HL-60/S4 treated with retinoic acid at 250 ng/mL for 4 days and 3 days (cell line): Measurements from ENCODE around the gene NRP2.

Experiments
- in situ Hi-C: fragments of 300-500 bp; cut with MboI; formaldehyde crosslinking; loops from 2 replicates; pipeline ENCODE4 v1.7.0; 2022; ENCODE audit warnings: low sequenced_read_pairs

NRP2 gene

DNA sequence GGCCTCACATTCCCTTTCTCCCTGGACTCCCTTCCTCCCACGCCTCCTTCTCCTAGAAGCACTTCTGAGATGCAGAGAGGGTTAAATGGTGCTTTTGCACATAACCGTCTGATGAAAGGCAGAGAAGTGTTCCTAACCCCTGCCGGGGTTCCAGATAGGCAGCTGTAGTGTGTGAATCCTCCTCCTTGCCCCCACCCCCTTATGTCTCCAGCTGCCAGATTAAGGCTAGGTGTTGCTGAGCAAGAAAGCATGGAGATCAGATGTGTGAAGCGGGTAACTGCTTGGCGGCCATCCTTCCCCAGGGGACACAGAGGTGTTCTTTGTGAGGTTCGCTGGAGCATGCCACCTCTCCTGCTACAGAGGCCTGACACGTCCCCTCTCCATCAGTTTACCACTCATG, 88.3 kb downstream of the NRP2 start:
- in situ Hi-C loops, result no loop called here

DNA sequence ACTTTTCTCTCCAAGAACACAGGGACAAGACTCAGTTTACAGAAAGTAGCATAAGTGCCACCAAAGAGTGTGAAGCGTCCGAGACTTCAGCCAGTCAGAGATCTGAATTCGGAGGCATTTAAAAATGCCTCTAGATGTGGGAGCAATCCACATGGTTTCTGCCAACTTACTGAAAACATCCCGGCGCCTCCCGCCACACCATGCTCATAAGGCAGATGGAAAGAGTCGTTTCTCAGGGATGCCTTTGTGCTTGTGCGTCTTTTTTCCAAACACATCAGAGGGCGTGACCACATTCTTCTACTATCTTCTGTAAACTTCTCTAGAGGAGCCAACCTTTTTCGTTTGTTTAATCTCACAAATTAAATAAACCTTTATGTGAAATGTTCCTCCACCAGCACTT, 88.7 kb downstream of the NRP2 start:
- in situ Hi-C loops, result no loop called here

DNA sequence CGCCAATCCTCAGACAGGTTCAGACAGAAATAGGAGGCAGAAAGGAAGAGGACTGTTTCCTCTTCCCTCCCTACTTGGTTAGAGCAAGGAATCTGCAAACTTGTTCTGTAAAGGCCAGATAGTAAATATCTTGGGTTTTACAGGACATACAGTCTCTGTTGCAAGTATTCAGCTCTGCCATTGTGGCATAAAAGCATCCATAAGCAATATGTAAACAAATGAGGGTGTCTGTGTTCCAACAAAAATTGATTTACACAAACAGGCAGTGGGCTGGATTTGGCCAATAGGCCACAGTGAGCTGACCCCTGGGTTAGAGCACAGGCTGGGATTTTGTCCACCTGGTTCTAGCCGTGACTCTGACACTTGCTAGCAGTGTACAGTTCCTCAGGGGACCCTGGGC, 89.4 kb downstream of the NRP2 start:
- in situ Hi-C loops, result no loop called here

DNA sequence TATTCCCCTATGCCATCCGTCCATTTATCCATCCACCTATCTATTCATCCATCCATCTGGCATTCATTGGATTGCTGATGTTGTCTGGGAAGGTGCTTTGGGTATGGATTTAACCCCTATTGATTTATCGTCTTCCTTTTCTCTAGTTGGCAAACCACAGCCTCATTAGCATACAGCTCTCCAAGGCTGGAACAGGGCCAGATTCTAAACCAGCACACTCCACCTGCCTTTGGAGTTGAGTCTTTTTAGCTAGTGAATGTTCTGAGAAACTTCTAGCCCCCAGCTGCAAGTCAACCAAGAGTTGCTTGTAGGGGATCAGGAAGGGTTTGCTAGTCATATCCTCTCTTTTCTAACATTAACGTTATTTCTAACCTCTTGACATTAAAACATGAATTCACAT, 90.7 kb downstream of the NRP2 start:
- in situ Hi-C loops, result no loop called here

DNA sequence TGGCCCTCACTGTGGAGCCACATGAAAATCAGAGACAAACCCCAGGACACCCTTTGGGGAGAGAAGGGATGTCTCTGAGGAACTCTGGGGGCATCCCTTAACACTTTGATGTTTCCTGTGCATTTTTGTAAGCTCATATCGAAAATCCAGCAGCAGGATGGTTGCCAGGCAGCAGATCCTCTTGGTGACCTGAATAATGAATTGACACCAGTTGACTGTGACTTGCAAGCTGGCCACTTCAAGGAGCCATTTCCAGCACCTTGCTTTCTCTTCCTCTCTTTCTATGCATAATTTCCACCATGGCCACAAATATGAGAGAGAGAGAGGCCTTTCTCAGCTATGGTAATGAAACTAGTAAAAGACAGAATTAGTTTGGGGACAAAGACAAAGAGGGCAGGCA, 91.7 kb downstream of the NRP2 start:
- in situ Hi-C loops, result no loop called here

DNA sequence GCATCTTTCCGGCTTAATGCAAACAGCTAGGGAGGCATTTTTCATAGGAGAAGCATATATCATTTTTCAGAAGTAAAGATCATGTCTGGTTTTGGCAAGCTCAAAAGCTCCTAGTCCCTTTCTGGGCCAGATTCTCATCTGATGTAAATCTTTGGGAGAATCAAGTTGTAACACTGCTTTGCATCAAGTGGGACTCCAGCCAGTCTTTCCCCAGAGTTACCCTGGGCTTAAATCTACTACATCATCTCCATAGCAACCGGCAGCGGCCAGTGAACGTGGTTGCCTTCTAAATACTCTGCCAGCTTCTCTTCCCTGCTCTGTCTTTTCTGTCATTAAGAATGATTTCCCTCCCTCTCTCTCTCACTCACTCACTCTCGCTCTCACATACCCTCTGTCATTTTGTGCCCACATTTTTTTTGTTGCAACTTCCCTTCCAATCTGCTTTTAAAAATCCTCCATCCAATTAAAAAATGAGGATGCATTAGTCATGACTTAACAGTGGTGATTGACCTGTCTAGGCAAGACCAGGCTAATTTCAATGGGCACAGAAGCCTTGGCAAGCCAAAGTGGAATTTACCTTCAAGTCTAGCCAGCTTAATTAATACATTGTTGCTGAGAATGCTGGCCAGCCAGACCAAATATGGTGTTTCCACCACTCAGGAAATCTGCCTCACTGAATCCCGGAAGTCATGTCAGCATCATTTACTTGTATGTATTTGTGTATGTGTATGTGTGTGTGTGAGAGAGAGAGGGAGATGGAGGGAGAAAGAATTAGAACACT, 93.0 kb downstream of the NRP2 start:
- in situ Hi-C loops, result no loop called here

DNA sequence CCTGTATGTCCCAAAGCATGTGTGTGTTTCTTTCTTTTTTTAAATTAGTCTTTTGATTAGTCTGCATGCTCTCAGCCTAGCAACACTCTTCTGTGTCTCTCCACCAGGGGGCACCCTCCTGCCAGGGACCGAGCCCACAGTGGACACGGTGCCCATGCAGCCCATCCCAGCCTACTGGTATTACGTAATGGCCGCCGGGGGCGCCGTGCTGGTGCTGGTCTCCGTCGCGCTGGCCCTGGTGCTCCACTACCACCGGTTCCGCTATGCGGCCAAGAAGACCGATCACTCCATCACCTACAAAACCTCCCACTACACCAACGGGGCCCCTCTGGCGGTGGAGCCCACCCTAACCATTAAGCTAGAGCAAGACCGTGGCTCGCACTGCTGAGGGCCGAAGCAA, 93.8 kb downstream of the NRP2 start:
- in situ Hi-C loops, result no loop called here

DNA sequence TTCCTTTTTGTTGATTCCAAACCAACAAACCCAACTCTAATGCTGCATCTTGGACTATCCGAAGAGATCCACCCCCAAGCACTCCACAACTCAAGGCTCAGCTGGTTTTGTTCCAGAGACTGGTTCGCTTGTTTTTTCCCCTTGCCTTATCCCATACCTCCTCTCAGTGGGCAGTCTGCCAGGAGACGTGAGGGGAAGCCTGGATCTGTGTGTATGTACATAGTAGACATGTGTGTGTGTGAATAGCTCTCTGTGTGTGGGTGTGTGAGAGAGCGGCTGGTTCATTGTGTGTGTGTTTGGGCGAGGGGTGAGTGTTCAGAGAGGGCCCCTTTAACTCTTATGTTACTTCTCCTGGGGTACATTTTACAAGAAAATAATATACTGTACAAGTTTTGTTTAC, 94.4 kb downstream of the NRP2 start:
- in situ Hi-C loops, result no loop called here

DNA sequence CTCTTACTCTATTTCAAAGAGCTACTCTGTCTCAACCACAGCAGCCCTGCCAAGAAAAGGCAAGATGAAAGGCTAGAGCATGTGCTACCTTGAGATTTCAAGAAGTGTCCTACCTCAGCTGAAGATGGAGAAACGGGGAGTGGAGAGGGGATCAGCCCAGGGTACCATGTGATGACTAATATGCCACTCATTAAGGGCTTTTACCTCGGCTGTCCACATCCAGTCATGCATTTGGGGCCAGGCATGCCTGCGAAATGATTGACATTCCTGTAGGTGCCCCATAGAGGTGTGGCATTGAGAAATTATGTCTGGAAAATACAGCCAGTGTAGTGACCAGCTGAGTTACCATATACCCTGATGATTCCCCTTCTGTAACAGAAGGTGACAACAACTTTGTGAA, 96.1 kb downstream of the NRP2 start:
- in situ Hi-C loops, result no loop called here

DNA sequence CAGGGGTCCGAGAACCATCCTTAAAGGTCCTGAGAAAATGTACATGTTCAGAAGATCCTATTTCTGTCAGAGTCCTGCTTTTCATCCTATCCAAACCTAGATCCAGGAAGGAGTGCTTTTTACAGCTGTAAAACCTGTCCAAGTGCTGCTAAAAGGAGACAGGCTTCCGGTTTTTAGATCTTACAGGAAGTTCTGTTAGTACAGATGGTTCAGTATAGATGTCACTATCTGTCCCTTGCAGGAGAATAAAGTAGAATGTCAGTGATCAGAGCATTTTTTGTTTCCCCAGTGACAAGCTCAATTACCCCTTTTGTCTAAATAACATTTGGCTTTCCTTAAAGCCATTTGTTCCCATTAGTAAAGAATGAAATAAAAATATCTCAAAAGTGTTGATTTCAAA, 98.3 kb downstream of the NRP2 start:
- in situ Hi-C loops, result no loop called here

DNA sequence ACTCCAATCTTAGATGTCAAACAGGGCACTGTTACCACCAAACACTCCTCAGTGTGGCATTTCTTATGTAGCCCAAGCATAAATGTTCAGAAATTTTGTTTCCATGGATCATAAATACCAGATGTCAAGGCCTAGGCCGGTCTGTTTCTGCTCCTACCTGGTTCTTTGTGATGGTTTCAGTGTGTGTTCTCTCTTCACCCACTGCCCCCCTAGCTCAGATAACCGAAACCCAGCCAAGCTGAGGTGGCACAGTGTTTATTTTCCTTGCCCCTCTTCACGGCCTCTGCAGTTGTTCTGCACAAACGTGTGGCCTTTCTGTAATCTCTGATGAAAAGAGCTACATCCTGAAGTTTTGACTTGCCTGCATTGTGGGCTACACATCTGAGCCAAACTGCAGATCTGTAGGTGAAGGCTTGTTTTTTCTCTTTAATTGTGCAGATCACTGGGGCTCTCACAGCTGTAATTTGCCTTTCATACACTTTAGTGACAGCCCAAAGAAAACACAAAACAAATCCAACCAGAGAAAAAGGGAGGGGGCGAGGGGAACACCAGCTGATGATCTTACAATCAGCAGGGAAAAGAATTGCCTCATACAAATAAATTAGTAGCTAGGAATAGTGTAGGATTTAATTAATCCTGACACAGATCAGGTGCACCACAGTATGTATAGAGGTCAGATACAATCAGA, 99.1 kb downstream of the NRP2 start:
- in situ Hi-C loops, result no loop called here

DNA sequence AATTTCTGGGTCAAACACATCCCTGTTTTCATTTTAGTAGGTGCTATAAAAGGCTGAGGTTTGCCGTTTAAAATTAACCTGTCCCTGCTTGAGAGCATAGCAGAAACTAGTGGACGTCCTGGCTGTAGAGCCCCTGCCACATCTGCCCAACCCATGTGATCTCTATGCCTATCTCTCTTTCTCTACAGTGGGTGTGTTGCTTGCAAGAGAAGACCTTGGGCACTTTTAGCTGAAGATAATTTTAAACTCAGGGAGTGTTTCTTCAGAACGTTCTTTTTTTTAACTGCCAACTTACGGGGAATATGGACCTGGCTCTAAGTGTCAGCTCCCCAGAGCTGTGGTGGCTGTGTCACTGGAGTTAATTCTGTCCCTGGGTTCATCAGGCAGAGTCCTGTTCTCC, 100.6 kb downstream of the NRP2 start:
- in situ Hi-C loops, result no loop called here

DNA sequence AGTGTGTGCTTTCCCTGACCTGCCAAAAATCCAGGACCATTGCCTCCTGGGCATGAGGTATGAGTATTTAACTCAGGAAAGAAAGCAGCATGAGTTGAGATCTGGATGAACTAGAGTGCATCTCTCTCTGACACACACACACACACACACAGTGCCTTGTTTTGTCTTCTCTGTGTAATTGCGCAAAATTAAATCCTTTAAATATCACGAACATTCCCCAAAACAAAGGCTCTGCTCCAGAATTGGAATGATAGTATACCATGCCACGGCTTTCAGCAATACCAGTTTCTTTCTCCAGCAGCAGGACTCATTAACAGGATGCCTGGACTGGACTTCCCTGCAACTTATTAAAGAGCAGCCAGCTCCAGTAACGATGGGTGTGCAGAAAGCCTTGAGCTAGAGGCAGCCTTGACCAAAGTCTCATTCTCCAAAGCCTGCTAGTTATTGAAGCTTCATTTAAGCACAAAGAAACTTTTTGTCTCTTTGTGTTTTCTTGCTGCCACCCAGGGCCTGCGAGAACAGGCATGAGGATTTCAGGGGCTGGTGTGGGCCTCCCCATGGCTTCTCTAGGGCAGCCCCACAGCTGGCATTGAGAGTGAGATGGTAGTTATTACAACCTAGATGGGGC, 101.7 kb downstream of the NRP2 start:
- in situ Hi-C loops, result no loop called here

DNA sequence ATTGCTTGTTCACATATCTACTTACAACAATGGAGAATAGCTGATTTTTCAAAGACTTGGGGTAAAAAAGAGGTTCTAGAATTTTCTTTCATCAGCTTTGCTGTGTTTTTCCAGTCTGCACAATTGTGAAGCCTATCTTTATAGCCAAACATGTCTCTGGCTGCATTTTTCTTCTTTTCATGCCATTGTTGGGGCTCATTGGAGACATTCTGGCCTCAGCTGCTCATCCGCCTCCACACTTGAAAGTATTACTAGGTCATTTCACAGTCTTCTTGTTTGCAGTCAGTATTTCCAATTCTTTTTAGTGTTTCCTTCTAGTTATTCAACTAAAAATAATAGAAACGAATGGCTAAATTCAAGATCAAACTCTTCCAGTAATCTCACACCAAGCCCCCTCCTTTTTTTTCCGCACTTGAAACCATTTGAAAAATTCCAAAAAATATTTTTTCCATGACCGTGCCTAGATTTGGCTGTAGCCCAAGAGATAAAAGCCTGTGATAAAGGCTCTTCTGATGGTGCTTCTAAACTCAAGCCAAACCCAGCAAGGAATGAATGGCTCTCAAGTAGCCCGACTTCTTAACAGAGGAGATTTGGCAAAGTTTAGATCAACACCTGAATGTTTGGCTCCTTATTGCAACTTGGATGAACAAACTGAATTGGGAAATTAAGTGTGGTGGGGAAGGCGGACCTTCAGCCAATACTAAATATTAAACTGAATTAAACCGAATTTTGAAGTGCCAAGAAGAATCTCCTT, 103.4 kb downstream of the NRP2 start:
- in situ Hi-C loops, result no loop called here

DNA sequence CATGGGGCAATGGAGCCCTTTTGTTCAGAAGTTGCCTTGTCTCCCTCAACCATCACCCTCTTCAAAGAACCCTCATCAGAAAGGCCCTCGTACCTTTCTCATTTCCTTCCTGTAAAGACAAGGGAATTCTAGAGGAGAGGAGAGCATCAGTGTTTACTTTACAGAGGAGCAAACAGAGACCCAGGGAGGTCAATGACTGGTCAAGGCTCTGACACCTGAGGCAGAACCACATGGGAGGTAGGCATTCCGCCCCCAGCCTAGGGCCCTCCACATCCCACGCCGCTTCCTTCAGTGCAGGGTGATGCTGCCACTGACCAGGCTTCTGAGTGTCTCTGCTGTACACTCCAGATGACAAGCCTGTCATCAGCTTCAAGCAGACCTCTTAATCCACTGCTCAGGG, 104.7 kb downstream of the NRP2 start:
- in situ Hi-C loops, result no loop called here

DNA sequence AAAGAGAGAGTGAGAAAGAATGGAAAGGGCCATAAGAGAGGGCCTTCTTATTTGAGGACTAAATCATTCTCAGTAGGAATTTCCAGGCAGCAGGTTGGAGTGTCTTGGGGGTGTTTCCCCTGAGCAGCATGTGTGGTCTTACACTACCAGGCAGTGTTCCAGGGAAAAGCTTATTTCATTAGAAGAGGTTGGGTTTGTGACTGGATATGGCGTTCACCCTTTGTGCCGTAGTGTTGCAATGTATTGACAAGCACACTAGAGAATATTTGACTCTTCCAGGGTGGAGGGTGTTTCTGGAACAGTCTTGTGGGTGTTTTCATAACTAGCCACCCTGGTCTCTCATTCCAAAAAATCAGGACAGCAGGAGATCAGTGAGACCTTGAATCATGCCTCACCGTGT, 105.5 kb downstream of the NRP2 start:
- in situ Hi-C loops, result no loop called here

DNA sequence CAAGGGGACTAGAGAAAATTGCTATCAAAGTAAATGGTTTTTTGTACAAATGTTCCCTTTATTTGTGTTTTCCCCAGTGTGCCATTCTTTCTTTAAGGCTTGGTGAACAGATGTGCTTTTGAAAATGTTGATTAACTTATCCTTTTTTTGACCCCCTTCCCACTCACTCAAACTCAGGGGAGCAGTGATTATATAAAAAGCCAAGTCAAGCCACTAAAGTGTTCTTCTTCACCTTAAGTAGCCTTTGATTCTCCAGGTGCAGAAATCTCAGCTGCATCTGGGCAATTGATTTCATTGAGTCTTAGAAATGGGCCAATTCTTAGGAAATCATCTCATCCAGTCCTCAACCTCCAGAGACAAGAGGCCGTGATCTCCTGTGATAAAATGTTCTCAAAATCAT, 107.6 kb downstream of the NRP2 start:
- in situ Hi-C loops, result no loop called here

DNA sequence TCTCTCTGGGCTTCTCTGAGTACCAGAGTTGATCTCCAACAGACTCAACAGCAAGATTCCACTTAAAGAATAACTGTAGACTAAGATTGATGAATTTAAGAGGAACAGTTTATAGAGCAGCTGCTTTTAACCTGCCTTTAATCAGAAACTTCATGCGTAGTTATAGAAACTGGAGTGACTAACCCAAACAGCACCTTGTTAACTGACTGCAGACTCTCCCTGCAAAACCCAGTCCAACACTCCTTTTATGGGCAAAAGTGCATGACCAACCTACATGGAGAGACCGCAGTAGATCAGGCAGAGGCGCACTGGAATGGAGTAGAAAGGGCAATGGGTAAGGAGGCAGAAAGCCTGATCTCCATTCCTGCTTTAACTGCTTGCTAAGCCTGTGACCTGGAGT, 110.6 kb downstream of the NRP2 start:
- in situ Hi-C loops, result no loop called here

DNA sequence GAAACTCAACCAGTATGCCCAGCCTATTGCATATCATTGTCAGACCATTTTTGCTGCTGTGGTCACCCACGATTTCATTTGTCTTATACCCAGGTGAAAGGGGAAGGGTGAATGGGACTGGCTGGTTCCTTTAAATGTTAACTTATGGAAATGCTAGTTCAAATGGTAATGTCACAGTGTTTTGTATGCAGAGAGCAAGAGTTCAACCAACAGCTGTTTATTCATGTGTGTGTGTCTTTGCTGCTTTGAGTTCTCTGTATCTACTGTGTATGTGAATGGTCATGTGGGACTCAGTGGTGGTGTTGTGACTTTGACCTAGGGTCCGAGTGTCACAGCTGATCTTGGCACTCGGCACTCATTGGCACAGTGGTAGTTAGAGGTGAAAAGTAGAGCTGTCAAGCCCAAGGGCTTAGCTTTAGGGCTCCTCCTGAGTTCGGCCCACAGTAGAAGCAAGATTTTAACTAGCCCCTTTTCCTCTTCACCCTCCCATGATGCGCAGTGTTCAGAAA, 114.6 kb downstream of the NRP2 start:
- in situ Hi-C loops, result no loop called here

DNA sequence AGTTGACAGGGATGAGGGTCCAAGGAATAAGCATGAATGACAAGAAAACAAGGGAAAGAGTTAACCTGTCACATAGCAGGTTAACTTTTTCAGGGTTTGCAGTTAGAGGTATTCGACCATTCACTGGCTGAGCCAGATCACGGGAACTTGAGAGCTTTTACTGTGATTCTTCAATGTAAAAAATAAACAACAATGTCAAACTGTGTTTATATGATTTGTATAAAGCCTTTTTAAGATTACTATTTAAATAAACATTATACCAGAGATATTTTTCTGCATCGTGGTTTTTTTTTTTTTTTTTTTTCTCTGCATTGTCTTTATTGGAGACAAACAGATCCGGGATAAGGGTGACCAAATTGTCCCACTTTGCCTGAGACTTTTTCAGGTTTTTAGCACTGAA, 115.6 kb downstream of the NRP2 start:
- in situ Hi-C loops, result no loop called here

DNA sequence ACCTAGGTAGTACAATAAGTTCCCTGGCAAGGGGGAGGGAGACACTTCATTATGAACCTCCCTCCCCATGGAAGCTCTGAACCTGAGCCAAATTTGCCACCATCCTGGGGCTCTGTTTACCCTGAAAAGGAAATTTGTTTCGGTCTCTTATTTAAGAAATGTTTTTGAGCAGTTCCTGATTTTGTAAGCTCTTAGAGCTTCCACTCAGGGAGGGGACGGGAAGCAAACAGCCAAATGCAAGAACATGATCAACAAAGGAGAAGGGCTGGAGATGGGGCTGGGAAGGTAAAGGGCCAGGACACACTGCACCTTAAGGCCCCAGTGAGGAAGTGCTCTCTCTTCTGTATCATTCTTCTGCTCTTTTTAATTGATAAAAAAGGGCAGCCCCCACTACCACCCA, 117.9 kb downstream of the NRP2 start:
- in situ Hi-C loops, result no loop called here
